CD4-positive, alpha-beta T cell (primary cell): Measurements from ENCODE around the gene ADCY2. TPM values are rescaled to one million over a fixed set of nuclear protein-coding genes. Genes with fewer than 3 reads are reported as not detected.

Experiments used
- ATAC-seq: fragments of 200-7000 bp; cut with Tn5 transposase; one replicate; pipeline ENCODE4 v1.10.0; 2022; ENCODE audit warnings: mild to moderate bottlenecking; ENCODE audit not compliant: poor library complexity
- CTCF ChIA-PET: fragments of 350-600 bp; sonication (Branson Sonifier 250); formaldehyde crosslinking; loops from one replicate; lab custom pipeline; 2021; ENCODE audit warnings: antibody characterized with exemption, inconsistent platforms; lab: Charles Lee
- POLR2A ChIA-PET: fragments of 350-600 bp; sonication (Branson Sonifier 250); formaldehyde crosslinking; loops from one replicate; lab custom pipeline; 2021; ENCODE audit warnings: antibody characterized with exemption, inconsistent platforms; lab: Charles Lee
- DNase-seq, 14 experiments: peaks; one replicate each; pipeline ENCODE4 v3.0.0-alpha.2; 2013 to 2020; ENCODE audit warnings: mixed read lengths in 2 of 14
- H3K27ac ChIP-seq, 2 donors: one replicate each; pipeline versions ENCODE4 v1.5.1 to v1.7.0; 2013; ENCODE audit warnings: low read length in 2 of 2, low read depth in 1 of 2, mild to moderate bottlenecking in 1 of 2
- H3K27me3 ChIP-seq, 2 experiments: 1 replicate in 1 of 2; 2 replicates in 1 of 2; pipeline versions ENCODE4 v1.6.1 to v1.7.0; 2013; ENCODE audit warnings: low read length in 2 of 2, control low read depth in 1 of 2, mild to moderate bottlenecking in 1 of 2, moderate library complexity in 1 of 2; ENCODE audit not compliant: insufficient read depth in 2 of 2, control insufficient read depth in 1 of 2
- H3K36me3 ChIP-seq: one replicate; pipeline ENCODE4 v1.6.1; 2013; ENCODE audit warnings: low read length, control low read depth; ENCODE audit not compliant: insufficient read depth
- H3K4me1 ChIP-seq: one replicate; pipeline ENCODE4 v1.6.1; 2013; ENCODE audit warnings: low read length, control low read depth; ENCODE audit not compliant: insufficient read depth
- H3K4me3 ChIP-seq: one replicate; pipeline ENCODE4 v1.5.1; 2013; ENCODE audit warnings: mild to moderate bottlenecking, low read length, moderate library complexity
- H3K9me3 ChIP-seq, 2 experiments: 1 replicate in 1 of 2; 2 replicates in 1 of 2; pipeline versions ENCODE4 v1.6.1 to v1.7.0; 2013; ENCODE audit warnings: low read length in 2 of 2, mild to moderate bottlenecking in 2 of 2, control low read depth in 1 of 2, moderate library complexity in 1 of 2; ENCODE audit not compliant: control insufficient read depth in 1 of 2, insufficient read depth in 1 of 2
- H3K27ac Mint-ChIP-seq: one replicate; pipeline ENCODE4 v1.8.0; 2020; ENCODE audit warnings: mixed read lengths
- H3K27me3 Mint-ChIP-seq: one replicate; pipeline ENCODE4 v1.8.0; 2021; ENCODE audit warnings: mixed read lengths
- H3K36me3 Mint-ChIP-seq: one replicate; pipeline ENCODE4 v1.8.0; 2021; ENCODE audit warnings: low read depth, mixed read lengths
- H3K4me1 Mint-ChIP-seq: one replicate; pipeline ENCODE4 v1.8.0; 2021; ENCODE audit warnings: low read depth, mixed read lengths
- H3K4me3 Mint-ChIP-seq: one replicate; pipeline ENCODE4 v1.8.0; 2020; ENCODE audit warnings: mild to moderate bottlenecking, mixed read lengths
- H3K9me3 Mint-ChIP-seq: one replicate; pipeline ENCODE4 v1.8.0; 2020; ENCODE audit warnings: mixed read lengths
- CTCF ChIP-seq: fragments of 200-600 bp; IDR thresholded peaks from one replicate; pipeline ENCODE4 v1.8.0; 2022; ENCODE audit warnings: antibody characterized with exemption, mild to moderate bottlenecking
- intact Hi-C, 2 experiments: fragments of 100-400 bp; cut with DNase I in 1 of 2; cut with micrococcal nuclease in 1 of 2; formaldehyde crosslinking; loops; one replicate each; pipeline versions ENCODE4 v1.15.1 to v1.9.0; 2023 to 2025; cut with DNase I, micrococcal nuclease
- total RNA-seq, 174 experiments: library from RNA in 2 of 174; stranded (reverse) in 2 of 174; gene quantifications; one replicate each; pipeline ENCODE4 v1.2.3 and lab custom pipeline; 2021 to 2026

ADCY2 gene
- total RNA-seq, 2 experiments from 2014 or later = not detected

GRCh38 chr5:7678030-7678429 lies 282.1 kb downstream of the ADCY2 start:
- Histone ChIP-seq H3K4me3 (no peak overlapping the region), H3K27me3 (no peaks in the 10 kb centered on the region), H3K9me3 (peaks cover 0 to 4% of the 10 kb centered on the region in 2 experiments), H3K27ac (no peak overlapping the region), H3K4me1 (no peaks in the 10 kb centered on the region), H3K36me3 (no peaks in the 10 kb centered on the region)
- ChIA-PET POLR2A (no interaction called here), CTCF (no interaction called here)
- no peak overlapping the region for H3K4me3 Mint-ChIP-seq
- intact Hi-C loops = no loop called here
- no peaks in the 10 kb centered on the region for H3K27me3 Mint-ChIP-seq
- ATAC-seq (no peak), DNase-seq (no peak)
- no peaks in the 10 kb centered on the region for H3K36me3 Mint-ChIP-seq
- H3K4me1 Mint-ChIP-seq = no peaks in the 10 kb centered on the region
- H3K9me3 Mint-ChIP-seq = no peaks in the 10 kb centered on the region
- no peak overlapping the region for H3K27ac Mint-ChIP-seq
- no peak for TF ChIP-seq CTCF

GRCh38 chr5:7679663-7680062 lies 283.7 kb downstream of the ADCY2 start:
- ChIA-PET POLR2A (no interaction called here), CTCF (no interaction called here)
- ATAC-seq = no peak
- Mint-ChIP-seq H3K36me3 (no peaks in the 10 kb centered on the region), H3K27ac (no peak overlapping the region), H3K4me1 (no peaks in the 10 kb centered on the region), H3K4me3 (no peak overlapping the region), H3K9me3 (no peaks in the 10 kb centered on the region), H3K27me3 (no peaks in the 10 kb centered on the region)
- intact Hi-C loops = no loop called here
- DNase-seq = no peak
- H3K4me1 ChIP-seq = no peaks in the 10 kb centered on the region
- no peak overlapping the region for H3K27ac ChIP-seq
- no peaks in the 10 kb centered on the region for H3K36me3 ChIP-seq
- no peak for TF ChIP-seq CTCF
- no peak overlapping the region for H3K4me3 ChIP-seq
- H3K27me3 ChIP-seq = no peaks in the 10 kb centered on the region
- no peaks in the 10 kb centered on the region for H3K9me3 ChIP-seq

- Histone ChIP-seq H3K27me3 (no peaks in the 10 kb centered on the region), H3K27ac (no peak overlapping the region), H3K36me3 (no peaks in the 10 kb centered on the region), H3K4me3 (no peak overlapping the region), H3K4me1 (no peaks in the 10 kb centered on the region), H3K9me3 (no peaks in the 10 kb centered on the region)
- Mint-ChIP-seq H3K27ac (no peak overlapping the region), H3K36me3 (no peaks in the 10 kb centered on the region), H3K27me3 (no peaks in the 10 kb centered on the region), H3K4me1 (no peaks in the 10 kb centered on the region), H3K4me3 (no peak overlapping the region), H3K9me3 (no peaks in the 10 kb centered on the region)
- ChIA-PET POLR2A (no interaction called here), CTCF (no interaction called here)
- no peak for ATAC-seq
- TF ChIP-seq CTCF = no peak
- no peak for DNase-seq
- intact Hi-C loops = no loop called here
Measured at GRCh38 chr5:7680260-7680659, 284.3 kb downstream of the ADCY2 start.
